GM19455 (cell line): Measurements from ENCODE around the gene RBM43.
"Not testable (repeated sequence)": the region's sequence is repeated elsewhere in the genome, so short reads cannot be mapped to it uniquely, and the experiment has no call there.

ENCODE experiments used
- ATAC-seq: cut with Tn5 transposase; IDR thresholded peaks from one replicate; pipeline ENCODE4 v1.9.1; 2021; ENCODE audit not compliant: unreplicated experiment

The RBM43 gene

DNA sequence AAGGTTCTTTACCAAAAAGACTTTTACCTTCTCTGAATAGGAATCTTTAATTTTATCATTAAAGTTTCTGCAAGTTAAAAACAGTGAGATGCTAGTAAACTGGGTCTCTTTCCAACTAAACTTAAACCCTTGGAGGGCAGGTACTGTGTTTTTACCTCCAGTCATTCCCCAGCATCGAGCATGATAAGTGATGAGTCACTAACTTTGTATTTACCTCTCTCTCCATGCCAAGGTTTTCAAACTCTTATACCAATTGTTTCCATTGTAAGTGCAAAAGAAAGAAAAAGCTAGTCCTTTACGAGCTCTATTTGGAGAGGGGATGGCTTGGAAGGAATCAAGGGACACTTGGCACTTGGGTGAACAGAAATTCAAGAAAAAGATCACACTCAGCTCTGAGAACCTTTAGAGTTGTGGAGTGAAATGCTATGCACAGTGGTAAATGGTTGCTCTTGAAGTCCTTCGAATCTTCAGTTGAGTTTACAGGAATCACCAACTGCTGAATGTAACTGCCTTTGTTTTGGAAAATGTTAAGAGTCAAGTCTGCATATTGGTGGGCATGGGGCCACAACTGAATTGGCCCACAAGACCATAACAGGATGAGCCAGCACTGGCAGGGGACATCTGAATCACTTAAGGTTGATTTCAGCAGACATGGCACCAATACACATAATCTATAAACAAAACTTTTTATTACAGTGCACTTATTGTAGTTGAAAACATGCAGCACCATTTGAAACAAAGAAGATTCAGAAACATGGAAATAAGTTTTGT, 8.3 kb upstream of the RBM43 start:
- ATAC-seq, result no peak

DNA sequence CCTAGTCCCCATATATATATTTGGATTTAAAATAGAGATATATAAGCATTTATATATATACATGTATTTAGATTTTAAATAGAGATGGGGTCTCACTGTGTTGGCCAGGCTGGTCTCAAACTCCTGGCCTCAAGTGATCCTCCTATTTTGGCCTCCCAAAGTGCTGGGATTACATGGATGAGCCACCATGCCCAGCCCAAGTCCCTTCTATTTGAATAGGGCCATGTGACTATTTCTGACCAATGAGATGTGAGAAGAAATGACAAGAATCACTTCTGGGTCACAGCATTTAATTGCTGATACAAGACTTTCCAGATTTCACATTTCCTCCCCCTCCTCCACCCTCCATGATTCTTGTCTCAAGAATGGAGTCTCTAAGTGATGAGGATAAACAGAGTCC, 6.4 kb upstream of the RBM43 start:
- no peak for ATAC-seq

- ATAC-seq, result no peak
Measured at GRCh38 chr2:151267537-151267936, 5.9 kb upstream of the RBM43 start.

DNA sequence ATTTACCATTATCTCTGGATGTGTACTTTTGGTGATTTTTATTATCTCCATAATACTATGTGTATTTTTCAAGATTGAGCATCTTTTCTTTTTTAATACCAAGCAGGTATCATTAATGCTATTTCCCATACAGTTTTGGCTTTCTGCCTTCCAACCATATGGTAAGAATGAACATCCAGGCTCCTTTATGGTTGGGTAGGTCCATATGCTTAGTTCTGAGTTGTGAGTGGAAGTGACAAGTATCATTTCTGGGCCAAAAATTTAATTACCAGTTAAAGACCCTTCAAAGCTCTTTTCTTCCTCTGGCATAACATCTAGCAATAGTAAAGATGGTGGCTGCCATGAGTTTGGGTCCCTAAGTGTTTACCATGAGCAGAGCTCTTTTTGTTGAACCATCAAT, 4.3 kb upstream of the RBM43 start:
- no peak for ATAC-seq

DNA sequence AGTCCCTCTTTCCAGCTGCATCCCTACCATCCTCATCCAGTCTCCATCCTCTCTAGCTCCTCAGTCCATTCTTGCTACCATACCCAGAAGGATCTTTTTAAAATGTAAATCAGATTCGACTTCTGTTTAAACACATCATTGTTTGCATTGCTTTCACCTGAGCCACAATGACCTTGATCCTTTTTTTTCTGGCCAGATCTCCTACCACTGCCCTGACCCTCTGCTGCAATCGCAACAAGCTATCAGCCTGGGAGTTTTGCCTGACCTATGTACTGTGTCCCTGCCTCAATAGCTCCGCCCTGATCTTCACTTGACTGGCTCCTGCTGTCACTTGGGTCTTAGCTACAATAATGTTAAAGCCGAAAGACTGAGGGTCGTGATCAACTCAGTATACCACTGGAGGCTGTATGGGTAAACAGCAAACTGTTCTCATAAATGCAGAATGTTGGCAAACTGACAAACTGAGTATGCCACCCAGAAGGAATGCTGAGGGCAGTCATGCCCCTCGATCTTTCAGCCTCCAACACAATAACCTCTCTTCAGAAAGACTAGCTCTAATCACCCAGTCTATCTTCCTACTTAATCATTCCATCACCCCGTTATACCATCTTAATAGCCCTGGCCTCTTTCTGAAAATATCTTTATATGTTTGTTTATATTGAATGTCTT, 2.6 kb upstream of the RBM43 start:
- ATAC-seq, result no peak

GRCh38 chr2:151262629-151263028, 966 bp upstream of the RBM43 start:
- ATAC-seq, result no peak

DNA sequence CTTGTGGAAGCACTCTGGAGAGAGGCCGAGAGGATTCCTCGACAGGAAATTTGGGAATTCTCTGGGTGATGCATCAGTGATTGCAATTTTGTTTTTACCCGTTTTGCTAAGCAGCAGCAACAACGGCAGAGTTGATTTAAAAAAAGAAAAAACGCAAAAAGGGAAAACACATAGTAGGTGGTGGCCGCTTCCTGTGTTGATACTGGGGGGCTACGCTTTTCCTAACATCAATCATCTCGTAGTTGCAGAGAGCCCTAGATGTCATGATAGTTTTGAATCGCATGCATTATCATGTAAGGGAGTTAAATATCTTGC, 271 bp upstream of the RBM43 start:
- no peak for ATAC-seq

- peak; percentile 11 for ATAC-seq
Measured at GRCh38 chr2:151260573-151261230, 961 bp downstream of the RBM43 start.

DNA sequence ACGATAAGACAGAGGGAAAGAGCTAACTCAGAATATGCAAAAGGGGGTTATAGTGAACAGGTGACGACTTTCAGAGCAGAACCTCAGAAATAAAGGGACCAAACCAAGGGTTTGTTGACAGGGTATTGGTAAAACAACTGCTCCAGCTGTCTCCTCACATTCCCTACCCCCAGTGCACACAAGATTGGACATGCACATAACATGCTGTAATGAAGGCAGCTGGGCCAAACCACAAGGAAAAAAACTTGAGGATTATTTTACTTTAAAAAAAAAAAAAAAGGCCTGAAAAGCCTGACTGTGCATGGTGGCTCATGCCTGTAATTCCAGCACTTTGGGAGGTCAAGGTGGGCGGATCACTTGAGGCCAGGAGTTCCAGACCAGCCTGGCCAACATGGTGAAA, 3.5 kb downstream of the RBM43 start:
- no peak for ATAC-seq

GRCh38 chr2:151252646-151253045, 9.0 kb downstream of the RBM43 start:
- ATAC-seq, result no peak

DNA sequence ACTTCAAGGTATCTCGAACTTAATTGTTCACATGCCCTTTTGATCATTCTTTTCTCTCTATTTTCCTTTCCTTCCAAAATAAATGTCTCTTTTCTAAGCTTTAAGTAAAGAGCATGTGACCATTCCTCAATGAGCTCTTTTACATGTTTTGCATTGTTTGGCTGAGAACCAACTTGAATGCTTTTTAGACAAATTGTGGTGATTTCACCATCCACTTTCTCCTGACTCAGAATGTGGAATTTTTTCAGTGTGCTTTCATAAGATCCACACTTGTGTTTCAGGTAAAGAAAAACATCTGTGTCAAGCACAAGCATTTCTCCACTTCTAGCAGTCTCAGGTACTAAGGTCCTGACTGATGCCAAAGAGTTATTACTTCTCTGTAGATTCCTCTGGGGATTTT, 10.7 kb downstream of the RBM43 start:
- ATAC-seq, result no peak

- ATAC-seq, result no peak
Measured at GRCh38 chr2:151247432-151247831, 14.2 kb downstream of the RBM43 start.

DNA sequence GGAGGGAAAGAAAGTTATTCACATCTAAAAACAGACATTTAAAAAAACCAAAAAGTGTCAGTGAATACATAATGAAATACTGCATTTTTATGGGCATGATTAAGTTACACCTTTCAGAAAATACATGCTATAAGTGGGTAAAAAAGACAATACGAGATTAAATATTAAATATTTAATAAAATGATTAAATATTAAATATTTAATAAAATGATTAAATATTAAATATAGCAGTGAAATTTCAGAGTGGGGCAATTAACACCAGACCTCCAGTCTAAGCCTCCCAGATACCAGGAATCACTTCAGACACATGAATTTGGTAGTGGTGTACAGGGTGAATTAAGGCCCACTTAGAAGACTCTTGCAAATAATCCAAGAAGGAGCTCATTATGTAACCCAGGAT, 15.5 kb downstream of the RBM43 start:
- ATAC-seq, result no peak

DNA sequence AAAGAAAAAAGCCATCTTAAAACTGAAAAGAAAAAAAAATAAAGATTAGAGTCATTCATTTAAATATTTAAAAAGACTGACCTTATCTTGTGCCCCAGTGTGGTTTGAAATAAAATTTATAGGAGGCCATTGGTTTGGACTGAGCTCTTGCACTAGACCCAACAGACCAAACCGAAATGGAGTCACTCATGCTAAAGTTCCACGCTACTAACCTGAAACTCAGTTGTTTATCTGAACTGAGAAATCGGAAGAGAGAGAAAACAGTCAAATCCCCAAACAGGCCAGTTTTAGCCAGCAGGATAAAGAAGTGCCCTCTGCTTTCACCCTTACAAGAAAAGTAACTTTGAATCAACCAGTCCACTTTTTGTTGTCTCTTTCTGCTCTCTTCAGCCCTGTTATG, 18.2 kb downstream of the RBM43 start:
- ATAC-seq, result no peak

GRCh38 chr2:151241224-151241623, 20.4 kb downstream of the RBM43 start:
- no peak for ATAC-seq

- no peak for ATAC-seq
Measured at GRCh38 chr2:151240433-151240832, 21.2 kb downstream of the RBM43 start.

DNA sequence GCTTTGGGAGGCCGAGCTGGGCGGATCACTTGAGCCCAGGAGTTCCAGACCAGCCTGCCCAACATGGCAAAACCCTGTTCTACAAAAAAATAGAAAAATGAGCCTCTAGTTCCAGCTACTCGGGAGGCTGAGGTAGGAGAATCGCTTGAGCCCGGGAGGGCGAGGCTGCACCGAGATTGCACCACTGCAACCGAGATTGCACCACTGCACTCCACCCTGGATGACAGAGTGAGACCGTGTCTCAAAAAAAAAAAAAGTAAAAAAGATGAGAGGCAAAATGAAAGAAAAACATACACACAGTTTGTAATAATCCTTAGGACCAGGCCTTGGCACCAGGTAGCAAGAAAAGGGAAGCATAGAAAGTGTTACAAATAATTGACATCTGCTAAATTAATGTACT, 22.0 kb downstream of the RBM43 start:
- ATAC-seq, result no peak

DNA sequence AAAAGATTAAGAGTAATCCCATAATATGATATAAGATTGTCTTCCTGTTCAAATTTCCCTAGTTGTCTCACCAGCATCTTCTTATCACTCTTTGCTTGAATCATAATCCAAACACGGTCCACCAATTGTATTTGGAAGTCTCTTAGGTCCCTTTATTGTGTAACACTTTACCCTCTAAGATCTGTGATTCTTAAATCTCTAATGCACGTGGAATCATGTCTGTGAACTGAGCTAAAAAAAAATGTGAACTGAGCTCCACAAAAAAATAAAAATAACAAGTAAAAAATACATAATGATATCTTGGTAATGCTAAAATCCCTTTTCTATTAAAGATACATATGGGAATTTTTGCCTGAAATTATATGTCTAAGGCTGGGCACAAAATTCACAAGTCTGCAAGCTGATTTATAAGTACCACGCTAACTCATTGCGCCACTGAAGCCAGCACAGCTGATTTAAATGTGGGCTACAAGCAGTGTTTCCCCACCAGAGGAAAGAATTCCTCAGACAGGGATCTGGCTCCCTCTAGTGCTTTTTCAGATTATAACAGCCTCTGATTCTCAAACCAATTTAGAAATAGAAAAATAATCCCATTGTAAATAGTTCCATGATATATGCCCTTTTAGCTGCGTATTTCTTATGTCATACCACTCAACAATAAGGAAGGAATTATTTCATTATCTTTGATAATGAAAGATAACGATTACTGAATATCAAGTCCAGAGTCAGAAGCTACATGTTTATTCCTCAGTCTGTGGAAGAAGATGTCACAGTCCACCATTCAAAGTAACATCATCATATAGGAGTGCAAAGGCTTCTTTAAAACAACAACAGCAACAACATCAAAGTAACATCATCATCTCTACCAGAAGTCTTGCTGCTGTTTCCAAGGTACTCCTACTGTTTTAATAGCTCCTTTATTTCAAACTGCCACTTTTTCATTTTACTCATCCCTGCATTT, 22.9 kb downstream of the RBM43 start:
- peak; percentile 67 for ATAC-seq

- no peak for ATAC-seq
Measured at GRCh38 chr2:151237422-151238025, 24.1 kb downstream of the RBM43 start.

DNA sequence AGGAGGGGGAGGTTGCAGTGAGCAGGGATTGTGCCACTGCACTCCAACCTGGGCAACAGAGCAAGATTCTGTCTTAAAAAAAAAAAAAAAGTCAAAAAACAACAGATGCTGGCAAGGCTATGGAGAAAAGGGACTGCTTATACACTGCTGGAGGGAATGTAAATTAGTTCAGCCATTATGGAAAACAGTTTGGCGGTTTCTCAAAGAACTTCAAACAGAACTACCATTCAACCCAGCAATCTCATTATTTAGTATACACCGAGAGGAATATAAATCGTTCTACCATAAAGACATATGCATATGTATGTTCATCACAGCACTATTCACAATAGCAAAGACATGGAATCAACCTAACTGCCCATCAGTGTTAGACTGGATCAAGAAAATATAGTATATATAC, 27.9 kb downstream of the RBM43 start:
- not testable (repeated sequence) for ATAC-seq

GRCh38 chr2:151233288-151233687, 28.4 kb downstream of the RBM43 start:
- not testable (repeated sequence) for ATAC-seq
